HepG2 (cell line): Measurements from ENCODE around the gene EPC2. TPM values are rescaled to one million over a fixed set of nuclear protein-coding genes. Genes with fewer than 3 reads are reported as not detected.
A peak's percentile ranks its signal among the peaks of the same experiment; 100 is the strongest.

ENCODE experiments used
- ASH2L ChIP-seq: fragments of 300-600, 200-600 bp; sonication (generic); IDR thresholded peaks from 2 replicates; pipeline ENCODE4 v1.7.0; 2017; ENCODE audit warnings: low read depth, mild to moderate bottlenecking, moderate library complexity, mixed read lengths, low read length; ENCODE audit not compliant: insufficient read length
- ATF4 ChIP-seq, 2 experiments: fragments of 450-650 bp in 1 of 2; sonication (generic) in 1 of 2; formaldehyde crosslinking; IDR thresholded peaks; 2 replicates each; pipeline versions ENCODE4 v1.5.0 to v1.8.0; 2020 to 2022; ENCODE audit warnings: mild to moderate bottlenecking in 1 of 2, missing genetic modification reagents in 1 of 2
- CREB1 ChIP-seq, 2 experiments: fragments of 450-650 bp in 1 of 2; IDR thresholded peaks; 2 replicates each; pipeline ENCODE4 v1.6.1; 2016 to 2017; ENCODE audit warnings: control low read depth in 1 of 2, mild to moderate bottlenecking in 1 of 2, missing compliant biosample characterization in 1 of 2, missing genetic modification characterization in 1 of 2
- ETS1 ChIP-seq: sonication (generic); formaldehyde crosslinking; IDR thresholded peaks from 2 replicates; pipeline ENCODE4 v1.4.0; 2020; ENCODE audit warnings: missing genetic modification reagents
- MZF1 ChIP-seq: sonication (generic); formaldehyde crosslinking; IDR thresholded peaks from 2 replicates; pipeline ENCODE4 v1.8.1; 2023; ENCODE audit warnings: mild to moderate bottlenecking, missing genetic modification reagents, borderline replicate concordance
- PLRG1 ChIP-seq: fragments of 450-650 bp; conservative IDR thresholded peaks from 2 replicates; pipeline ENCODE4 v1.6.1; 2016
- RAD21 ChIP-seq: fragments of 450-650 bp; formaldehyde crosslinking; IDR thresholded peaks from 2 replicates; pipeline ENCODE4 v1.5.0; 2020; ENCODE audit warnings: mild to moderate bottlenecking
- RFX1 ChIP-seq: fragments of 450-650 bp; IDR thresholded peaks from 2 replicates; pipeline ENCODE4 v1.6.1; 2017
- SKIL ChIP-seq: sonication (generic); formaldehyde crosslinking; IDR thresholded peaks from 2 replicates; pipeline ENCODE4 v1.8.0; 2022; ENCODE audit warnings: missing genetic modification reagents, mild to moderate bottlenecking, moderate library complexity, borderline replicate concordance
- ZNF142 ChIP-seq: sonication (generic); formaldehyde crosslinking; IDR thresholded peaks from 2 replicates; pipeline ENCODE4 v1.4.0; 2020; ENCODE audit warnings: missing genetic modification reagents
- ZNF256 ChIP-seq: sonication (generic); formaldehyde crosslinking; conservative IDR thresholded peaks from 2 replicates; pipeline ENCODE4 v1.4.0; 2020; ENCODE audit warnings: missing genetic modification reagents
- ZNF260 ChIP-seq: sonication (generic); formaldehyde crosslinking; IDR thresholded peaks from 2 replicates; pipeline ENCODE4 v1.4.0; 2020; ENCODE audit warnings: missing genetic modification reagents, low read depth, mild to moderate bottlenecking, borderline replicate concordance
- ZNF362 ChIP-seq: sonication (generic); formaldehyde crosslinking; IDR thresholded peaks from 2 replicates; pipeline ENCODE4 v1.4.0; 2020; ENCODE audit warnings: missing genetic modification reagents, mild to moderate bottlenecking, borderline replicate concordance
- ZNF720 ChIP-seq: sonication (generic); formaldehyde crosslinking; IDR thresholded peaks from 2 replicates; pipeline ENCODE4 v1.4.0; 2020; ENCODE audit warnings: missing genetic modification reagents
- ZNF766 ChIP-seq: sonication (generic); formaldehyde crosslinking; IDR thresholded peaks from 2 replicates; pipeline ENCODE4 v1.5.0; 2020; ENCODE audit warnings: missing genetic modification reagents, borderline replicate concordance
- ZNF773 ChIP-seq: sonication (generic); formaldehyde crosslinking; IDR thresholded peaks from 2 replicates; pipeline ENCODE4 v1.4.0; 2020; ENCODE audit warnings: missing genetic modification reagents, borderline replicate concordance
- ZNF781 ChIP-seq: sonication (generic); formaldehyde crosslinking; IDR thresholded peaks from 2 replicates; pipeline ENCODE4 v1.5.1; 2020; ENCODE audit warnings: borderline replicate concordance, mild to moderate bottlenecking, missing genetic modification reagents; ENCODE audit errors: not compliant biosample characterization
- polyA plus RNA-seq, 8 experiments: library from polyadenylated mRNA; depleted of rRNA in 3 of 8; stranded (reverse) in 7 of 8; unstranded in 1 of 8; fragments of >200 nt; fragmentation: Illumina TruSeq in 4 of 8; extraction: Trizol in 4 of 8; gene quantifications; 2 replicates each; pipeline versions ENCODE4 v1.2.1 to v1.2.3, GENCODE V29; 2011 to 2016; ENCODE audit warnings: low read depth in 4 of 8, missing spikeins in 1 of 8, mixed read lengths in 1 of 8; ENCODE audit not compliant: insufficient read depth in 1 of 8
- total RNA-seq, 5 experiments: library from RNA; depleted of rRNA; stranded (reverse); fragments of >200 nt; fragmentation: Illumina TruSeq; extraction: Trizol; gene quantifications; 2 replicates each; pipeline ENCODE4 v1.2.3, GENCODE V29; 2016; ENCODE audit warnings: low read depth in 1 of 5

The EPC2 gene
- total and polyA plus RNA-seq, 2 of the 13 experiments (the other 11 are each of a cell fraction or from before 2014, with no cell fraction given), result 20.5 to 22.0 TPM

GRCh38 chr2:148645539-148646230, 1.1 kb downstream of the EPC2 start (continued):
- TF ChIP-seq ZNF362 (CRISPR knock-in tag) (no peak), ZNF781 (CRISPR knock-in tag) (no peak), CREB1 (IDR thresholded peaks at IDR 0.05) (no peak), CREB1 (CRISPR knock-in tag; IDR thresholded peaks at IDR 0.05) (no peak; the same call in 1 of the 2 replicates), ZNF720 (CRISPR knock-in tag) (0 out of 2 replicates have a peak, but pooled peaks have one; percentile 9), RFX1 (no peak), ATF4 (CRISPR knock-in tag; IDR thresholded peaks at IDR 0.05) (no peak), PLRG1 (no peak), ETS1 (CRISPR knock-in tag) (no peak), ZNF260 (no peak), ZNF766 (no peak), MZF1 (CRISPR knock-in tag) (no peak), RAD21 (CRISPR knock-in tag) (no peak), ZNF142 (CRISPR knock-in tag) (no peak; the same call in 1 of the 2 replicates), ASH2L (peak; percentile 91), ZNF773 (CRISPR knock-in tag) (no peak; the same call in 1 of the 2 replicates), ZNF256 (CRISPR knock-in tag) (no peak), SKIL (CRISPR knock-in tag) (peak; percentile 33; the same call in 1 of the 2 replicates)
